GM08714 (cell line): ENCODE measurements around the gene CYP26C1.

ENCODE experiments used
- H3K4me3 ChIP-seq: fragments of 200-500 bp; sonication (Bioruptor generic); 2 replicates; pipeline ENCODE4 v1.5.1; 2014; ENCODE audit warnings: mild to moderate bottlenecking, low read length, inconsistent platforms
- ZNF274 ChIP-seq: IDR thresholded peaks from 2 replicates; pipeline ENCODE4 v1.6.1; 2012; ENCODE audit warnings: mild to moderate bottlenecking, low read depth, low read length

The CYP26C1 gene

DNA sequence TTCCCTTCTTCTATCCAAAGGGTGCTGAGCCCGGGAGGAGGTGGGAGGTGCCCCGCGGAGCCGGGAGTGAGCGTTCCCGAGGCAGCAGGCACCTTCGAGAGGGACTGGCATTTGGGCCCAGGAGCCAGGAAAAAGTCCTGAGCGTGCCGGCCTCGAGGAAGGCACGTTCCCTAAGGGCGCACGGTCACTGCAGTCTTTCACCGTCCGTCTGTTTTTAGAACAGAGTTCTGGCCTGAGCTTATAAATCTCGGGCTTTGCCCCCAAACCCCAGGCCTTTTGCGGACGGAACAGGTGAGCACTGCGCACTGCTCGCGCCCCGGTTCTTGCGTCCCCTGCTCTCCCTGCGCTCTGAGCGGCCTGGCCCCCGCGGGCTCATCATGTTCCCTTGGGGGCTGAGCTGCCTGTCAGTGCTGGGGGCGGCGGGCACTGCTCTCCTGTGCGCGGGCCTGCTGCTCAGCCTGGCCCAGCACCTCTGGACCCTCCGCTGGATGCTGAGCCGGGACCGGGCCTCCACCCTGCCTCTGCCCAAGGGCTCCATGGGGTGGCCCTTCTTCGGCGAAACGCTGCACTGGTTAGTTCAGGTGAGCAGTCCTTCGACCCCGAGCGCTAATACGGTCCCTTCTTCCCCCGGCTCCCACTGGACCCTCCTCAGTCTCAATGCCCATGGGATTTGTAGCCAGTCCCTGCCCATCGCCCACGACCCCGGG is 442 bp downstream of the CYP26C1 start:
- H3K4me3 ChIP-seq, result no peak overlapping the region

DNA sequence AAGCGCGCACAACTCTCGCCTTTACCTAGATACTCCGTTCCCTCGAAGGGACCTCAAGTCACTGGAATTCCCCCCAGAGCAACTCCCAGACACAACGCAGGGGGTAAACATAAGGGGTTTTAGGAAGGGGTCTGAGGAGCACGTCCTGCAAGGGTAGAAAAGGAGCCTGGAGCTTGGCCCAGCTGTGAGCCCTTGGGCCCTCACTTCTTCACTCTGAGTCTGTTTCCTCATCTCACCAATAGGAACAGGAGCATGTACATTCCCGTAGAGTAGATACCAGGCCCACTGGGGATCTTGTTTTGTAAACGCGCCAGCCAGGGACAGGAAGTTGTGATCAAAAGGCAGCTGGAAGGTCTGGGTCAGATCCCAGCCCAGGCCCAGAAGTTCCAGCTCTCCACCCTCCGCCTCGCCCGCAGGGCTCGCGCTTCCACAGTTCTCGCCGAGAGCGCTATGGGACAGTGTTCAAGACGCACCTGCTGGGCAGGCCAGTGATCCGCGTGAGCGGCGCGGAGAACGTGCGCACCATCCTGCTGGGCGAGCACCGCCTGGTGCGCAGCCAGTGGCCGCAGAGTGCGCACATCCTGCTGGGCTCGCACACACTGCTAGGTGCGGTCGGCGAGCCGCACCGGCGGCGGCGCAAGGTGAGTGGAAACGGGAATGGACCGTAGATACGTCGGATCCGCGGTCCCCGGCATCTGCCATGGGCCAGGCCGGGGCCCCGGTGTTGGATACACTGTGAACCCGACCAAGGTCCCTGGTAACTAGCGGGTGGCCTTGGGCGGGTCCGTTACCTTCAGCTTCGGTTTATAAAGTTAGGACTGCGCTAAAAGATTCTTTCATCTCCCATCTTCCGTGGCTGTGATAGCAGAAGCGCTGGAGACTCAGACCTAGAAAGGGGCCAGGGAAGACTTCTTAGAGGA is 1.3 kb downstream of the CYP26C1 start:
- no peak for TF ChIP-seq ZNF274
- H3K4me3 ChIP-seq, result peak overlapping the region; percentile 27; the same call in 1 of the 2 replicates

More for the DNA sequence above, 442 bp downstream of the CYP26C1 start:
- no peak for TF ChIP-seq ZNF274

DNA sequence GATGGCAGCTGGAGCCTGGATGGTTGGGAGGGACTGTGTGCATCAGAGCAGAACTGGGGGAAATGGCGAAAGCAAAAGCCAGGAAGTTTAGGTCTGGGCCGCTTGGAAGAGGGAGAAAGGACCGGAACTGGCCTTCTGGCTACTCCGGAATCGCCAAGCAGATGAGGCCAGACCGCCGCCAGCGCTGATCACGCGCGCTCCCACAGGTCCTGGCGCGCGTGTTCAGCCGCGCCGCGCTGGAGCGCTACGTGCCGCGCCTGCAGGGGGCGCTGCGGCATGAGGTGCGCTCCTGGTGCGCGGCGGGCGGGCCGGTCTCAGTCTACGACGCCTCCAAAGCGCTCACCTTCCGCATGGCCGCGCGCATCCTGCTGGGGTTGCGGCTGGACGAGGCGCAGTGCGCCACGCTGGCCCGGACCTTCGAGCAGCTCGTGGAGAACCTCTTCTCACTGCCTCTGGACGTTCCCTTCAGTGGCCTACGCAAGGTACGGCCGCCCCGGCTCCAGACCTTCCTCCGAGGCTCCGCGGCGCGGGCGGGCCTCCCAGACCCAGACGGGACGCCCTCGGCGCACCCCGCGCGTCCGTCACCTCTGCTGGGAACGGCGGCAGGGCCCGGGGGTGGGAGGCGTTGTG is 2.0 kb downstream of the CYP26C1 start:
- TF ChIP-seq ZNF274, result no peak
- H3K4me3 ChIP-seq, result peak overlapping the region; percentile 27; the same call in 1 of the 2 replicates

DNA sequence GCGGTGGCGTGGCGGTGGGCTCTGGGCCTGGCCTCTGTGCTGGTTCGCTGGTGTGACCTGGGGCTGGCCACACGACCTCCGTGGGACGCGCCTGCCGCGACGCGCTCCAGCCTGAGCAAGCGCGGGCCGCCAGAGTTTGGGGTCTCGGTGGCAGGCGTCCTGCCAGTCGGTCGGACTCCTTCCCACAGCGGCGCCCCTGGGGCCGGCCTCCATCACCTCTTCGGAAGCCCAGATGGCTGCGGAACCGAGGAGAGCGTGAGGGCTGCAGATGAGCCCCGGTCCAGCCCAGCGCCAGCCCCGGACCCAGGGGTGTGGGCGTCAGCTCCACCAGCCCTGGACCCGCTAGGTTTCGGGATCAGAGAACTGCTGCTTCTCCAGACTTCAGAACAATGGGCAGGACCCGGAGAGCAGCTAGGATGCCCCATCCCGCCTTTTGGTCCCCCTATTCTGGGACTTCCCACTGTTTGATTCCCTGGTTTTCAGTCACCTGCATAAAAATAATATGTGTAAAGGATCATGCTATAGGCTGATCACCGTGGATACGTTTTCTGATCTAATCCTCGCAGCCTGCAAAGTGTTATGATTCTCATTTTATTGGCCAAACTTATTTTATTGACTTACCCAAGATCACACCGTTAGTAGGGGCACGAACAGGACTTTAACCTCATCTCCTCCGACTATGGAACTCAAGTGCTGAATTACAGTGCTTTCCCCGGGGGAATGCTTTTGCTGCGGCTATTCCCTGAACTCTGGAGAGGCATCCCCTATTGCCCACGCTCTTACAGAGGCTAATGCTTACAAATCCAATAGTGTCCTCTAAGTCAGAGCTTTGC is 2.8 kb downstream of the CYP26C1 start:
- TF ChIP-seq ZNF274, result no peak
- no peak overlapping the region for H3K4me3 ChIP-seq

DNA sequence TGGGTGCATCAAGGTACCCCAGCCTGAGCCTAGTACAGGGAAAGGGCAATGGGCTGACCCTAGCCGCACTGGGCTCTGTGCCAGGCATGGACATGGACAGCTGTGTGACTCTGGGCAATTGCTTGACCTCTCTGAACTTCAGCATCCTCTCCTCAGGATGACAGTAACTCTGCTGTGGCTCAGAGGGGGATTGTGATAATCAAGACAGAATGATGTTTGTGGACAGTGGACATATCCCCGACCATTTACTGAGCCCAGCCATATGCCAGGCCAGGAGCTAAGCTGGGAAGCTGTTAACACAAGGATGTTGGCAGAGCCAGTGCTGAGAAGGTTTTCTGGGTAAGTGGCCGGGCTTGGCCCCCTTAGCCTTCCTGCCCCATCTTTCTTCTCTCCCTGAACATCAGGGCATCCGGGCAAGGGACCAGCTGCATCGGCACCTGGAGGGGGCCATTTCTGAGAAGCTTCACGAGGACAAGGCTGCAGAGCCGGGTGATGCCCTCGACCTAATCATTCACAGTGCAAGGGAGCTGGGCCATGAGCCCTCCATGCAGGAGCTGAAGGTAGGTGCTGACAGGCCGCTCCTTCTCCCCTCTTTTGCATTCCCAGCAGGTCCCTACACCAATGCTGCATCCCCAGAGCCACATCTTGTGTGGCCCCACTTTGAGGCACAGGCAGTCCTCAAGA is 3.5 kb downstream of the CYP26C1 start:
- TF ChIP-seq ZNF274, result no peak
- no peak overlapping the region for H3K4me3 ChIP-seq

DNA sequence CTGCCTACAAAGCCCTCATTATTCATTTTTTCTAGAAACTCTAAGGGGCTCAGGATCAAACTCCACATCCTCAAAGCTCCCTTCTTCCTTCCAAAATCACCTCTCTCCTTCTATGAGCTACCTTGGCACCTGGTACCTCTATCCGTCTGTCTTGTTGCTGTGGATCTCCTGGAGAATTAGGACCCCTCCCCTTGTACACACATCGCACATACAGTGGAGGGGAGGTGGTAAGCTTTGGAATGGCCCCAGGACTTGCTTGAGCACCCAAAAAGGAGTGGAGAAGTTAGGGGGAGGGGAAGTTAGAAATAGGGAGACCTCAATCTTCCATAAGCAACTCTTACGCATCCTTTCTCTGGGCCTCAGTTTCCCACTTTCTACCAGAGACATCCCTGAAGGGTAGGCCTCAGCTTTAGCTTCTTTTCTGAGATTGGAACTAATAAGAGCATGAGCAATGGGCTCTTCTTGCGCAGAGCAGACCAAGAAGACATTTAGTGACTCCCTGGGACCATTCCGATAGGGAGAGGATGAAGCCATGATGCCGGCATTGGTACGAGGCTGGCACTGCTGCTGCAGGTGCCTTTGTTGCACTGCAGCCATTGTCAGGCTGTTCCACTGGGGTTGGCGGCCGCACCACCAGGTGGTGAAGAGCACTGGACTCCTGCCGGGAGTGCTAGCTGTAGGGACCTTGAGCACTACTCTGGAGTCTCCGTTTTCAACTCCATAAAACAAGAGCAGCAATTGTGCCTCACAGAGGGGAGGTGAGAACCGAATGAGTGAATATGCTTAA is 4.5 kb downstream of the CYP26C1 start:
- TF ChIP-seq ZNF274, result no peak
- H3K4me3 ChIP-seq, result no peak overlapping the region

DNA sequence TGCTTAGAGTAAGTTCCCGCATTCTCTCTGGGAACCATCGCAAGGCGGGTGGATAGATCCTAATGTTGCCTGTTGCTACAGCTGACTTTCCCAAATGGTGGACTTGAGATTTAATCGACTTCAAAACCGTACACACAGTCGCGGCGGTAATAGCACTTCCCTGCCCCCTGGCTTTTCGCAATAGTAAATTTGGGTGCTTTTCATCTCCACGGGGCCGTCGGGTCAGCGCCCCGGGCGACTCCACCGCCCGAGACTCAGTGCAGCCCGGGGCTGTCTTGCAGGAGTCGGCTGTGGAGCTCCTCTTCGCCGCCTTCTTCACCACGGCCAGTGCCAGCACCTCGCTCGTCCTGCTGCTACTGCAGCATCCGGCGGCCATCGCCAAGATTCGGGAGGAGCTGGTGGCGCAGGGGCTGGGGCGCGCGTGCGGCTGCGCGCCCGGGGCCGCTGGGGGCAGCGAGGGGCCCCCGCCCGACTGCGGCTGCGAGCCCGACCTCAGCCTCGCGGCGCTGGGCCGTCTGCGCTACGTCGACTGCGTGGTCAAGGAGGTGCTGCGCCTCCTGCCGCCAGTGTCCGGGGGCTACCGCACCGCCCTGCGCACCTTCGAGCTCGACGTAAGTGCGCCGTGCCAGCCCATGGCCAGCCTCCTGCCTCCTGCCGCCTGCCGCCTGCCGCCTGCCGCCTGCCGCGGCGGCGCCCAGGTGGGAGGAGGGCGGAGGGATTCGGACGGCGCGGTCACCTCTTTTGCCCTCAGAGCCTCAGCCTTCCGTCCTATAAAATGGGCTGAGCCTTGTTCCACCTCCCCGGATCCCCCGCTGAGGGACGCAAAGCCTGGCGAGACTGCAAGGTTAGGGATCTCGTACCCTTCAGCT is 5.3 kb downstream of the CYP26C1 start:
- no peak overlapping the region for H3K4me3 ChIP-seq
- no peak for TF ChIP-seq ZNF274

DNA sequence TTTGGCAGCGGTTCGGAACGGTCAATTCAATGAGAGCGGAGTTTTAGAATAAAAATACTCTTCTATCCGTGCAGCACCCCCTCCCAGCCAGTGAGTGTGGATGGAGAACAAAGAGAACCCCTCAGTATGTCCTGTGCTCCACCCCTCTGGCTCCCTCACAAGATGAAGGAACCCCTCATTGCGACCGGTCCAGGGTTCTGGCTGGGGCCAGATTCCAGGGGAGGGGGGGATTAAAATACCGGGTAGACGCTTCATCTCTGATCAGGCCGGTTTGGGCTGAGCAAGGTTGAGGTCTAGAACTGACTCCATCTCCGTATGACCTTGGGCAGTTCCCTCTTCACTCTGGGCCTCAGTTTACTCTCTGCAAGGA is 5.9 kb downstream of the CYP26C1 start:
- no peak for TF ChIP-seq ZNF274
- H3K4me3 ChIP-seq, result no peak overlapping the region

DNA sequence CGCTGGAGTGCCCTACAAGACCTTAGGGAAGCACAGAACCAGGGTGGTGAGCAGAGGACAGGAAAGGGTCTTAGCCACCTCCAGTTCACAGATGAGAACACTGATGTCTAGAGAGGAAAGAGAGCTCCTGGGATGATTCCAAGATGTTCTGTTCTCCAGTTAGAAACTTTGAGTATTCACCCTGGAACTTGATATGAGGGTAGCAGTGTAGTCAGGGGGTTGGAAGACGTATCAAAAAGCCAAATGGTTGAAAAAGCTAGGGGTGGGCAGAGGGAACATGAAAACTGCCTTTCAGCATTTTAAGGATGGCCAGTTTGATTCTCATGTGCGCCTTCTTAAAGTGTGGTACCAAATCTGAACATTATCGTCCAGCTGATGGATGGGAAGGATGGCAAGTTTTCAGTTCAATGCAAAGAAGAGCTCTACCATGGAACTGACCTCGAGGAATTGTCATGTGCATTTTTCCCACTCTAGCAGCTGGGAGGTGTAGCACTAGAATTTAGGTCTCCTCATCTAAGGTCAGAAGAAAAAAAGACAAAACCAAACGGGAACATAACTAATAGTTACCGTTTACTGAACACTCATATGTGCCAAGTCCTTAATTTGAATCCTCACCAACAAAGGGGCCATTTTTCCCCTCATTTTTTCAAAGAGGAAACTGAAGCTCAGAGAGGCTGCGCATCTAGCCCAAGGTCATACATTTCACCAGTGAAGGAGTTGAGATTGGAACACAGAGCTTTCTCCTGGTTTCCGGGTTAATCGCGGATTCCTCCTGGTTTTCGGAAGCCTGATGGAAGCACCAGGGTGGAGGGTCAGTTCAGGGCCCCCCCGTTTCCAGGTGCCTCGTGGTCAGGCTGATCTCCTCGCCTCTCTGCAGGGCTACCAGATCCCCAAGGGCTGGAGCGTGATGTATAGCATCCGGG is 7.1 kb downstream of the CYP26C1 start:
- TF ChIP-seq ZNF274, result no peak
- no peak overlapping the region for H3K4me3 ChIP-seq

DNA sequence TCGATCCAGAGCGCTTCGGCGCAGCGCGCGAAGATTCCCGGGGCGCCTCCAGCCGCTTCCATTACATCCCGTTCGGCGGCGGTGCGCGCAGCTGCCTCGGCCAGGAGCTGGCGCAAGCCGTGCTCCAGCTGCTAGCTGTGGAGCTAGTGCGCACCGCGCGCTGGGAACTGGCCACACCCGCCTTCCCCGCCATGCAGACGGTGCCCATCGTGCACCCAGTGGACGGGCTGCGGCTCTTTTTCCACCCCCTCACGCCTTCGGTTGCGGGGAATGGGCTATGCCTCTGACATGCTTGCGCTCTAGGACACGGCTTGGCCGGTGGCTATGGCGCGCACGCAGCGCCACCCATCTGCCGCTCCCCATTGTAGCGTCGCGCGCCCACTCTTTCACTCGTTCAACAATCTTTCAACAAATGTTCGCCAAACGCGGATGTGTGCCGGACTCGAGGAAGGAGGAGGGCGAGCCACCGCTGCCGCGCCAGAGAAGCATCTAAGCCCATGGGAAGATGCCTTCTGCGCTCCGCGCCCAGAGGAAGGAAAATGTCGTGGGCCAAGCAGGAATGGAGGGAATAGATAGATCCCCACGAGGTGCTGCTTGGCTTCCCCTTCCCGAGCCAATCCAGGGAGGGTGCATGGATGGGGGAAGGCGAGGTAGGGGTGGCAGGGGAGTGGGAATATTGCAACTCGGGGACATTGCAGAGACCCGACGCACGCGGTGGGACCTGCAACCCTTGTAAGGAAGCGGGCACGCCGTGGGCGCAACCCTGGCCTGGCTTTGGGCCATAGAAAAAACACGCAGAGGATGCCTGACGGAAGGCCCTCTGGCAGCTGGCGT is 8.0 kb downstream of the CYP26C1 start:
- H3K4me3 ChIP-seq, result no peak overlapping the region
- TF ChIP-seq ZNF274, result no peak
